H9 (cell line): ENCODE results near the gene OR1L4. TPM values are rescaled to one million over a fixed set of nuclear protein-coding genes. Genes with fewer than 3 reads are reported as not detected.

Experiments used
- DNase-seq: peaks from one replicate; pipeline ENCODE4 v3.0.0-alpha.2; 2017
- H2AFZ ChIP-seq: one replicate; pipeline ENCODE4 v1.6.1; 2013; ENCODE audit warnings: mild to moderate bottlenecking, low read length, control low read depth, moderate library complexity
- H2AK5ac ChIP-seq: 2 replicates; pipeline ENCODE4 v1.6.1; 2013; ENCODE audit warnings: low read length, control low read depth, mixed read lengths; ENCODE audit not compliant: insufficient read length
- H2BK120ac ChIP-seq: one replicate; pipeline ENCODE4 v1.6.1; 2013; ENCODE audit warnings: low read depth, mild to moderate bottlenecking, low read length, control low read depth, inconsistent platforms; ENCODE audit not compliant: poor library complexity, severe bottlenecking
- H2BK12ac ChIP-seq: 2 replicates; pipeline ENCODE4 v1.6.1; 2013; ENCODE audit warnings: low read length, control low read depth, mixed read lengths, low read depth; ENCODE audit not compliant: insufficient read length
- H2BK15ac ChIP-seq: 2 replicates; pipeline ENCODE4 v1.6.1; 2013; ENCODE audit warnings: low read depth, low read length, control low read depth
- H2BK20ac ChIP-seq: one replicate; pipeline ENCODE4 v1.6.1; 2013; ENCODE audit warnings: low read depth, mild to moderate bottlenecking, low read length, control low read depth, inconsistent platforms; ENCODE audit not compliant: poor library complexity, severe bottlenecking
- H2BK5ac ChIP-seq: 2 replicates; pipeline ENCODE4 v1.6.1; 2013; ENCODE audit warnings: low read length, control low read depth, mixed read lengths; ENCODE audit not compliant: insufficient read length
- H3K14ac ChIP-seq: 2 replicates; pipeline ENCODE4 v1.6.1; 2013; ENCODE audit warnings: low read length, control low read depth; ENCODE audit not compliant: insufficient read depth
- H3K18ac ChIP-seq: 2 replicates; pipeline ENCODE4 v1.6.1; 2013; ENCODE audit warnings: low read depth, mild to moderate bottlenecking, mixed read lengths, low read length, control low read depth; ENCODE audit not compliant: insufficient read length
- H3K23ac ChIP-seq: 2 replicates; pipeline ENCODE4 v1.6.1; 2013; ENCODE audit warnings: low read length, control low read depth, mixed read lengths, low read depth; ENCODE audit not compliant: insufficient read length
- H3K23me2 ChIP-seq: 2 replicates; pipeline ENCODE4 v1.6.1; 2013; ENCODE audit warnings: low read depth, mild to moderate bottlenecking, mixed read lengths, low read length, control low read depth; ENCODE audit not compliant: insufficient read length, poor library complexity, severe bottlenecking
- H3K27ac ChIP-seq: 2 replicates; pipeline ENCODE4 v1.5.1; 2013; ENCODE audit warnings: low read length, control low read depth, mixed read lengths, low read depth; ENCODE audit not compliant: insufficient read length
- H3K27me3 ChIP-seq: 2 replicates; pipeline ENCODE4 v1.6.1; 2013; ENCODE audit warnings: low read length, control low read depth, inconsistent platforms; ENCODE audit not compliant: insufficient read depth
- H3K4ac ChIP-seq: 2 replicates; pipeline ENCODE4 v1.6.1; 2013; ENCODE audit warnings: low read depth, mild to moderate bottlenecking, control low read depth, inconsistent platforms, low read length, moderate library complexity
- H3K4me1 ChIP-seq: 2 replicates; pipeline ENCODE4 v1.6.1; 2013; ENCODE audit warnings: low read length, control low read depth, inconsistent platforms; ENCODE audit not compliant: insufficient read depth
- H3K4me2 ChIP-seq: 2 replicates; pipeline ENCODE4 v1.6.1; 2013; ENCODE audit warnings: low read length, control low read depth, mixed read lengths; ENCODE audit not compliant: insufficient read length, insufficient read depth
- H3K56ac ChIP-seq: 2 replicates; pipeline ENCODE4 v1.6.1; 2013; ENCODE audit warnings: low read depth, mild to moderate bottlenecking, mixed read lengths, low read length, control low read depth; ENCODE audit not compliant: insufficient read length
- H3K79me1 ChIP-seq: 2 replicates; pipeline ENCODE4 v1.6.1; 2013; ENCODE audit warnings: low read depth, mild to moderate bottlenecking, moderate library complexity, low read length, control low read depth, inconsistent platforms; ENCODE audit not compliant: insufficient read depth, poor library complexity, severe bottlenecking
- H3K79me2 ChIP-seq: 2 replicates; pipeline ENCODE4 v1.6.1; 2013; ENCODE audit warnings: low read length, control low read depth, inconsistent platforms; ENCODE audit not compliant: insufficient read depth
- H3K9ac ChIP-seq: 2 replicates; pipeline ENCODE4 v1.6.1; 2013; ENCODE audit warnings: low read length, control low read depth, mixed read lengths; ENCODE audit not compliant: insufficient read length; ENCODE audit errors: extremely low read depth
- H3K9me3 ChIP-seq: one replicate; pipeline ENCODE4 v1.6.1; 2013; ENCODE audit warnings: low read depth, low read length, inconsistent platforms; ENCODE audit not compliant: control insufficient read depth
- H3T11ph ChIP-seq: one replicate; pipeline ENCODE4 v1.6.1; 2013; ENCODE audit warnings: mild to moderate bottlenecking, low read length, control low read depth, inconsistent platforms
- H4K20me1 ChIP-seq: one replicate; pipeline ENCODE4 v1.6.1; 2013; ENCODE audit not compliant: control insufficient read depth, insufficient read length, insufficient read depth
- H4K5ac ChIP-seq: 2 replicates; pipeline ENCODE4 v1.6.1; 2013; ENCODE audit warnings: low read depth, mild to moderate bottlenecking, mixed read lengths, low read length, control low read depth; ENCODE audit not compliant: insufficient read length
- H4K8ac ChIP-seq: replicated peaks from 2 replicates; pipeline ENCODE4 v1.6.1; 2013; ENCODE audit warnings: low read length, control low read depth, mixed read lengths, low read depth; ENCODE audit not compliant: insufficient read length
- H4K91ac ChIP-seq: 2 replicates; pipeline ENCODE4 v1.6.1; 2013; ENCODE audit warnings: low read depth, mild to moderate bottlenecking, moderate library complexity, mixed read lengths, low read length, control low read depth; ENCODE audit not compliant: insufficient read length
- H3K27ac Mint-ChIP-seq, 3 experiments: 2 replicates in 2 of 3; 3 replicates in 1 of 3; pipeline ENCODE4 v1.8.0; 2020 to 2021; ENCODE audit warnings: mixed read lengths in 3 of 3, mild to moderate bottlenecking in 1 of 3, moderate library complexity in 1 of 3
- H3K27me3 Mint-ChIP-seq: 2 replicates; pipeline ENCODE4 v1.8.0; 2021; ENCODE audit warnings: low read depth, mild to moderate bottlenecking, moderate library complexity, mixed read lengths
- H3K36me3 Mint-ChIP-seq, 3 experiments: 2 replicates in 2 of 3; 3 replicates in 1 of 3; pipeline ENCODE4 v1.8.0; 2020 to 2021; ENCODE audit warnings: low read depth in 3 of 3, mixed read lengths in 3 of 3; ENCODE audit not compliant: insufficient read depth in 1 of 3
- H3K4me1 Mint-ChIP-seq, 2 experiments: 2 replicates each; pipeline ENCODE4 v1.8.0; 2020; ENCODE audit warnings: mixed read lengths in 2 of 2
- H3K4me3 Mint-ChIP-seq, 2 experiments: 2 replicates in 1 of 2; 3 replicates in 1 of 2; pipeline ENCODE4 v1.8.0; 2020 to 2021; ENCODE audit warnings: mild to moderate bottlenecking in 2 of 2, mixed read lengths in 2 of 2, moderate library complexity in 1 of 2
- H3K9me3 Mint-ChIP-seq, 2 experiments: 2 replicates in 1 of 2; 3 replicates in 1 of 2; pipeline ENCODE4 v1.8.0; 2020; ENCODE audit warnings: mild to moderate bottlenecking in 2 of 2, mixed read lengths in 2 of 2, moderate library complexity in 1 of 2
- CTCF ChIP-seq: fragments of 200-600 bp; sonication (generic); conservative IDR thresholded peaks from 3 replicates; pipeline ENCODE4 v1.8.0; 2021; ENCODE audit warnings: antibody characterized with exemption, mild to moderate bottlenecking
- WGBS: extraction: QIAGEN DNeasy Blood & Tissue Kit; methylation state at CpG from one replicate; pipeline ENCODE4 v1.1.7; 2013; ENCODE audit warnings: missing lambda C conversion rate, low lambda C conversion rate, mixed read lengths; ENCODE audit not compliant: insufficient read length; ENCODE audit errors: extremely low coverage; 5-methylcytosine and 5-hydroxymethylcytosine counted together
- long read RNA-seq: library from polyadenylated mRNA; unstranded; transcript quantifications from one replicate; pipeline ENCODE4 v2.0.0, GENCODE V29; 2020
- total RNA-seq: library from RNA; stranded (reverse); gene quantifications from 2 replicates; pipeline ENCODE4 v1.2.1, GENCODE V29; 2021

Gene OR1L4
- not detected in 2 replicates for total RNA-seq
- long read RNA-seq: 0 reads

GRCh38 chr9:122723690-122724089 lies at the start of gene OR1L4:
TSS of gene OR1L4 (plus strand) at chr9:122723990. CDS start at chr9:122723990, 0 bp downstream.
- no peak within 1 kb of the TSS for H3K14ac ChIP-seq
- DNase-seq: no peak
- H3K79me2 ChIP-seq: no peaks in the 10 kb centered on the region
- H2BK12ac ChIP-seq: no peak within 1 kb of the TSS
- no peaks in the 10 kb centered on the region for H3K79me1 ChIP-seq
- Mint-ChIP-seq H3K36me3 (peaks cover 0 to 25% (median 7%) of the 10 kb centered on the region in 3 experiments; a peak in 4 of 7 replicates), H3K4me1 (no peaks in the 10 kb centered on the region), H3K27me3 (no peaks in the 10 kb centered on the region; the same call in 1 of the 2 replicates), H3K27ac (no peak within 1 kb of the TSS), H3K9me3 (peaks cover 77 to 80% of the 10 kb centered on the region in 2 experiments), H3K4me3 (no peak within 1 kb of the TSS)
- no peak within 1 kb of the TSS for H3K9ac ChIP-seq
- no peak within 1 kb of the TSS for H3K4me2 ChIP-seq
- no peaks in the 10 kb centered on the region for H3K23me2 ChIP-seq
- H2BK20ac ChIP-seq: no peak within 1 kb of the TSS
- H4K5ac ChIP-seq: no peak within 1 kb of the TSS
- WGBS: no CpG with 5 or more reads among the region's 1 CpG
- no peak within 1 kb of the TSS for H2AFZ ChIP-seq
- no peaks in the 10 kb centered on the region for H3K27me3 ChIP-seq
- no peak within 1 kb of the TSS for H4K8ac ChIP-seq
- no peak within 1 kb of the TSS for H3K23ac ChIP-seq
- H2BK120ac ChIP-seq: no peak within 1 kb of the TSS
- no peaks in the 10 kb centered on the region for H4K20me1 ChIP-seq
- no peak within 1 kb of the TSS for H2BK5ac ChIP-seq
- H3K18ac ChIP-seq: no peak within 1 kb of the TSS
- H3K56ac ChIP-seq: no peak within 1 kb of the TSS
- no peak within 1 kb of the TSS for H3K27ac ChIP-seq
- H2AK5ac ChIP-seq: no peak within 1 kb of the TSS
- no peak within 1 kb of the TSS for H3T11ph ChIP-seq
- H3K9me3 ChIP-seq: peaks cover 61% of the 10 kb centered on the region
- TF ChIP-seq CTCF: no peak
- no peak within 1 kb of the TSS for H4K91ac ChIP-seq
- no peaks in the 10 kb centered on the region for H3K4me1 ChIP-seq
- no peak within 1 kb of the TSS for H2BK15ac ChIP-seq
- H3K4ac ChIP-seq: no peak within 1 kb of the TSS
